Endodermal cell (in vitro differentiated cells): ENCODE results near the gene CD27. TPM values are rescaled to one million over a fixed set of nuclear protein-coding genes. Genes with fewer than 3 reads are reported as not detected.
A peak's percentile ranks its signal among the peaks of the same experiment; 100 is the strongest.
"Not testable (repeated sequence)": the region's sequence is repeated elsewhere in the genome, so short reads cannot be mapped to it uniquely, and the experiment has no call there.

Experiments used
- DNase-seq: peaks from one replicate; pipeline ENCODE4 v3.0.0-alpha.2; 2017
- H3K27ac ChIP-seq: 2 replicates; pipeline ENCODE4 v1.5.1; 2013; ENCODE audit warnings: mild to moderate bottlenecking, low read depth, low read length, moderate library complexity
- H3K27me3 ChIP-seq: 2 replicates; pipeline ENCODE4 v1.6.1; 2013; ENCODE audit warnings: mild to moderate bottlenecking, low read length, moderate library complexity; ENCODE audit not compliant: insufficient read depth, control insufficient read depth, poor library complexity, severe bottlenecking
- H3K36me3 ChIP-seq: 2 replicates; pipeline ENCODE4 v1.7.0; 2013; ENCODE audit warnings: mild to moderate bottlenecking, low read length, moderate library complexity; ENCODE audit not compliant: control insufficient read depth, insufficient read depth
- H3K4me1 ChIP-seq: one replicate; pipeline ENCODE4 v1.7.0; 2013; ENCODE audit warnings: low read length; ENCODE audit not compliant: control insufficient read depth, insufficient read depth
- H3K4me3 ChIP-seq: 2 replicates; pipeline ENCODE4 v1.5.1; 2013; ENCODE audit warnings: mild to moderate bottlenecking, low read length, moderate library complexity
- H3K9ac ChIP-seq: 2 replicates; pipeline ENCODE4 v1.6.1; 2013; ENCODE audit warnings: mild to moderate bottlenecking, low read length, moderate library complexity; ENCODE audit not compliant: poor library complexity, severe bottlenecking; ENCODE audit errors: extremely low read depth
- H3K9me3 ChIP-seq: 2 replicates; pipeline ENCODE4 v1.6.1; 2013; ENCODE audit warnings: mild to moderate bottlenecking, low read length, moderate library complexity; ENCODE audit not compliant: control insufficient read depth
- H3K27ac Mint-ChIP-seq: 2 replicates; pipeline ENCODE4 v1.8.0; 2020; ENCODE audit warnings: mixed read lengths
- H3K27me3 Mint-ChIP-seq: 2 replicates; pipeline ENCODE4 v1.8.0; 2021; ENCODE audit warnings: mild to moderate bottlenecking, mixed read lengths; ENCODE audit not compliant: insufficient read depth
- H3K36me3 Mint-ChIP-seq: 2 replicates; pipeline ENCODE4 v1.8.0; 2020; ENCODE audit warnings: low read depth, mixed read lengths
- H3K4me1 Mint-ChIP-seq: 2 replicates; pipeline ENCODE4 v1.8.0; 2020; ENCODE audit warnings: mixed read lengths
- H3K4me3 Mint-ChIP-seq: 2 replicates; pipeline ENCODE4 v1.8.0; 2020; ENCODE audit warnings: mild to moderate bottlenecking, moderate library complexity, mixed read lengths
- H3K9me3 Mint-ChIP-seq: 2 replicates; pipeline ENCODE4 v1.8.0; 2020; ENCODE audit warnings: mild to moderate bottlenecking, mixed read lengths
- WGBS, 2 experiments: methylation state at CpG; one replicate each; pipeline versions ENCODE4 v1.1.5 to v1.1.7; 2013; ENCODE audit warnings: missing lambda C conversion rate in 2 of 2, mixed read lengths in 1 of 2; ENCODE audit not compliant: insufficient coverage in 1 of 2, insufficient read length in 1 of 2; 5-methylcytosine and 5-hydroxymethylcytosine counted together
- total RNA-seq, 2 donors: library from RNA; stranded (reverse); fragmentation: NEBNext Ultra II Directional in 1 of 2; extraction: Animal tissue kit (Norgen Biotek cat#: 25700) in 1 of 2; gene quantifications; 2 replicates in 1 of 2; 3 replicates in 1 of 2; pipeline ENCODE4 v1.2.1, GENCODE V29; 2021
- TF ChIP-seq, protein P1 (sequence below): fragments of 200-600 bp; sonication (generic); conservative IDR thresholded peaks from 2 replicates; pipeline ENCODE4 v1.5.0; 2021; ENCODE audit warnings: antibody characterized with exemption, mild to moderate bottlenecking

The CD27 gene
- total RNA-seq, 2 donors from 2014 or later, result 0.44 TPM; not detected in 1

DNA sequence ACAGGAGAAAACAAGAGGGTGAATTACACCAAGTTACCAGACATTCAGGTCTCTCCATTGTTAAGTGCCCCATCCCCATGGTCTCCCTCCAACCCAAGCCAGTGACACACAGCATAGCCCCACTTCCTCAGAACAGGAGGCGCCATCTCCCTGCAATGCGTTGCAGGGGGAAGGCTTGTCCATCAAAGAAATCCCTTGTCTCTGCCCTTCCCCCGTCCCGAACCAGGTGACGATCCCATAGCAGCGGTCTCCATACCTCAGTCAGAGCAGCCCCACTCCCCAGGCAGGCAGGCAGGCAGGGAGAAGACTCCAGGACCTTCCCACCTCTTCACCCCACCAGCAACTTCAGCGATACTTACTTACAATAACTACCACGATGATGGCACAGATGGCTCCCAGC, 19.8 kb downstream of the CD27 start:
- TF ChIP-seq, protein P1, sequence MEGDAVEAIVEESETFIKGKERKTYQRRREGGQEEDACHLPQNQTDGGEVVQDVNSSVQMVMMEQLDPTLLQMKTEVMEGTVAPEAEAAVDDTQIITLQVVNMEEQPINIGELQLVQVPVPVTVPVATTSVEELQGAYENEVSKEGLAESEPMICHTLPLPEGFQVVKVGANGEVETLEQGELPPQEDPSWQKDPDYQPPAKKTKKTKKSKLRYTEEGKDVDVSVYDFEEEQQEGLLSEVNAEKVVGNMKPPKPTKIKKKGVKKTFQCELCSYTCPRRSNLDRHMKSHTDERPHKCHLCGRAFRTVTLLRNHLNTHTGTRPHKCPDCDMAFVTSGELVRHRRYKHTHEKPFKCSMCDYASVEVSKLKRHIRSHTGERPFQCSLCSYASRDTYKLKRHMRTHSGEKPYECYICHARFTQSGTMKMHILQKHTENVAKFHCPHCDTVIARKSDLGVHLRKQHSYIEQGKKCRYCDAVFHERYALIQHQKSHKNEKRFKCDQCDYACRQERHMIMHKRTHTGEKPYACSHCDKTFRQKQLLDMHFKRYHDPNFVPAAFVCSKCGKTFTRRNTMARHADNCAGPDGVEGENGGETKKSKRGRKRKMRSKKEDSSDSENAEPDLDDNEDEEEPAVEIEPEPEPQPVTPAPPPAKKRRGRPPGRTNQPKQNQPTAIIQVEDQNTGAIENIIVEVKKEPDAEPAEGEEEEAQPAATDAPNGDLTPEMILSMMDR, result no peak
- Mint-ChIP-seq H3K27me3 (peaks cover 3% of the 10 kb centered on the region), H3K4me3 (no peak overlapping the region), H3K9me3 (no peaks in the 10 kb centered on the region), H3K27ac (no peak overlapping the region), H3K4me1 (peaks cover 5% of the 10 kb centered on the region), H3K36me3 (peaks cover 70% of the 10 kb centered on the region)
- 92 to 95% methylated on average over 5 to 8 of the region's 8 CpGs for WGBS, 2 experiments
- no peaks in the 10 kb centered on the region for H3K27me3 ChIP-seq
- H3K27ac ChIP-seq, result no peak overlapping the region
- H3K9ac ChIP-seq, result no peak overlapping the region
- DNase-seq, result no peak
- H3K36me3 ChIP-seq, result peaks cover 28% of the 10 kb centered on the region
- no peaks in the 10 kb centered on the region for H3K4me1 ChIP-seq
- no peaks in the 10 kb centered on the region for H3K9me3 ChIP-seq
- H3K4me3 ChIP-seq, result no peak overlapping the region

DNA sequence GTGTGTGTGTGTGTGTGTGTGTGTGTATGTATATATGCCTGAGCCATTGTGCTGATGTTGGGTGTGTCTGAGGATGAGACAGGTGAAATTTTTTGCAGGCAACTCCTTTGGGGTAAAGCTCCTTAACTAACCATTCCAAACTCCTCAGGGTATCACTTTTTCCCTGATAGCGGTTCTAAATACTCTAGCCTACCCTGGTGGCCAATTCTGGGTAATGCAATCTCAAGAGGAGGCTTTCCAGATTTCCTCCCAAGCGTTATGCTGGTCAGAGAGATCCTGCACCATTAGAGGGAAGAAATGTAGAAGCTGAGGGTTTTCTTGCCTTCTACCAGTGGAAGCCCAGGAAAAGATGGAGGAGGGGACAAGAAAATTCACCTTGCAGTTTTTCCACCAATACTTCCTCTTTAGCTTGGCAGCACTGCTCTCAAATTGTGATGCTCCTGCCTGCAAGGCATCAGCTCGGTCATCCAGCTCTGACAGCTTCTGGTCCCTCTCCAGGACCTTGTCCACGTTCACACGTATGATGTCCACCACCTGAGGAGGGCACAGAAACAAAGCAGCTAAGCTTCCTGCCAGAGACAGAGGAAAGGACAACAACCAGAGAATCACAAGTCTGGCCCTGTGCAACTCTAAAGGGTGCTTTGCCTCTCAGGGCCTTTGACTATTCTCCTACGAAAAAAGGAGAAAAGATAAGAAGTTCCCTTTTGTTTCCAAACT, 20.9 kb downstream of the CD27 start:
- TF ChIP-seq, protein P1, result peak; percentile 98
- peaks cover 10% of the 10 kb centered on the region for H3K4me1 Mint-ChIP-seq
- no peaks in the 10 kb centered on the region for H3K27me3 ChIP-seq
- H3K36me3 ChIP-seq, result peaks cover 28% of the 10 kb centered on the region
- H3K4me3 Mint-ChIP-seq, result no peak overlapping the region
- no peak overlapping the region for H3K4me3 ChIP-seq
- H3K27ac ChIP-seq, result no peak overlapping the region
- peaks cover 5% of the 10 kb centered on the region for H3K27me3 Mint-ChIP-seq
- DNase-seq, result peak; percentile 90
- H3K9me3 Mint-ChIP-seq, result no peaks in the 10 kb centered on the region
- H3K9me3 ChIP-seq, result no peaks in the 10 kb centered on the region
- H3K36me3 Mint-ChIP-seq, result peaks cover 62% of the 10 kb centered on the region
- no peak overlapping the region for H3K9ac ChIP-seq
- no peaks in the 10 kb centered on the region for H3K4me1 ChIP-seq
- no peak overlapping the region for H3K27ac Mint-ChIP-seq
- WGBS, 2 experiments, result 65 to 68% methylated on average over 6 of the region's 6 CpGs

DNA sequence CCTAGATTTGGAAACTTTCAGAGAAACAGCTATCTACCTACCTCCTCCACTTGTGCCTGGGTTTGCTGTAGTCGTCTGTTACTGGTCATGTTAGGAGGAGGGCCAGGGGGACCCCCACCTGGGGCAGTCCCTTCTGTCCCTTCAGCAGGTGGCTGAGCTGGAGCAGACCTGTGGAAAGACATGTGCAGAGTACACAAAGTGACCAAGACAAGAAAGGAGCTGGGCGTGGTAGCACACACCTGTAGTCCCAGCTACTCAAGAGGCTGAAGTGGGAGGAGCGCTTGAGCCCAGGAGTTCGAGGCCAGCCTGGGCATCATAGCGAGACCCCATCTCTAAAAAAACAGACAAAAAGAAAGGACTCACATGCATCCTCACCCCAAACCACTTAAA, 21.4 kb downstream of the CD27 start:
- Mint-ChIP-seq H3K4me3 (no peak overlapping the region), H3K27ac (no peak overlapping the region), H3K4me1 (peaks cover 12% of the 10 kb centered on the region), H3K36me3 (peaks cover 57% of the 10 kb centered on the region), H3K27me3 (peaks cover 5% of the 10 kb centered on the region), H3K9me3 (no peaks in the 10 kb centered on the region)
- DNase-seq, result no peak
- no peak overlapping the region for H3K9ac ChIP-seq
- H3K27ac ChIP-seq, result no peak overlapping the region
- H3K4me1 ChIP-seq, result no peaks in the 10 kb centered on the region
- TF ChIP-seq, protein P1, result no peak
- no peaks in the 10 kb centered on the region for H3K9me3 ChIP-seq
- no peaks in the 10 kb centered on the region for H3K27me3 ChIP-seq
- no peak overlapping the region for H3K4me3 ChIP-seq
- H3K36me3 ChIP-seq, result peaks cover 28% of the 10 kb centered on the region
- WGBS, 2 experiments, result 85 to 93% methylated on average over 4 to 5 of the region's 5 CpGs

DNA sequence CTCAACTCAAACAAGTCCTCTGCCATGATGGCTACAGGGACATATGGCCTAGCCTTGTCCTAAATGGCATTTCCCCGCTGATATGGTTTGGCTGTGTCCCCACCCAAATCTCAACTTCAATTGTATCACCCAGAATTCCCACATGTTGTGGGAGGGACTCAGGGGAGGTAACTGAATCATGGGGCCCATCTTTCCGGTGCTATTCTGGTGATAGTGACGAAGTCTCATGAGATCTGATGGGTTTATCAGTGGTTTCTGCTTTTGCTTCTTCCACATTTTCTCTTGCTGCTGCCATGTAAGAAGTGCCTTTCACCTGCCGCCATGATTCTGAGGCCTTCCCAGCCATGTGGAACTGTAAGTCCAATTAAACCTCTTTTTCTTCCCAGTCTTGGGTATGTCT, 22.0 kb downstream of the CD27 start:
- H3K4me3 Mint-ChIP-seq, H3K9ac ChIP-seq, H3K27me3 Mint-ChIP-seq, H3K4me1 ChIP-seq, H3K9me3 Mint-ChIP-seq, H3K9me3 ChIP-seq, H3K27ac Mint-ChIP-seq, H3K27ac ChIP-seq, H3K4me3 ChIP-seq, DNase-seq, H3K27me3 ChIP-seq: not testable (repeated sequence)
- H3K36me3 ChIP-seq, result peaks cover 27% of the 10 kb centered on the region
- Mint-ChIP-seq H3K4me1 (peaks cover 15% of the 10 kb centered on the region), H3K36me3 (peaks cover 51% of the 10 kb centered on the region)
- WGBS, 2 experiments, result 90 to 91% methylated on average over 2 to 4 of the region's 4 CpGs

DNA sequence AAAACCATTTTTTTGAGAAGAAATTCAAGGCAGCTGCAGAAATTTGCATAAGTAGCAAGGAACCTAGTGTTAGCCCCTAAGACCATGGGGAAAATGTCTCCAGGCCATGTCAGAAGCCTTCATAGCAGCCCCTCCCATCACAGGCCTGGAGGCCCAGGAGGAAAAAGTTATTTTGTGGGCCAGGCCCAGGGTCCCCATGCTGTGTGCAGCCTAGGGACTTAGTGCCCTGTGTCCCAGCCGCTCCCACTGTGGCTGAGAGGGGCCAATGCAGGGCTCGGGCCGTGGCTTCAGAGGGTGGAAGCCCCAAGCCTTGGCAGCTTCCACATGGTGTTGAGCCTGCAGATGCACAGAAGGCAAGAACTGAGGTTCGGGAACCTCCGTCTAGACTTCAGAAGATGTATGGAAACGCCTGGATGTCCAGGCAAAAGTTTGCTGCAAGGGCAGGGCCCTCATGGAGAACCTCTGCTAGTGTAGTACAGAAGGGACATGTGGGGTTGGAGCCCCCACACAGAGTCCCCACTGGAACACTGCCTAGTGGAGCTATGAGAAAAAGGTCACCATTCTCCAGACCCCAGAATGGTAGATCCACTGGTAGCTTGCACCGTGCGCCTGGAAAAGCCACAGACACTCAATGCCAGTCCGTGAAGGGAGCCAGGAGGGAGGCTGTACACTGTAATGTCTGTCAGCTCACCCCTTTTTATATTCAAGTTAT, 23.0 kb downstream of the CD27 start:
- H3K9ac ChIP-seq, H3K27ac ChIP-seq, H3K27ac Mint-ChIP-seq, DNase-seq, H3K4me1 ChIP-seq, H3K9me3 ChIP-seq, H3K9me3 Mint-ChIP-seq, H3K4me3 ChIP-seq, H3K27me3 ChIP-seq, H3K4me3 Mint-ChIP-seq: not testable (repeated sequence)
- Mint-ChIP-seq H3K27me3 (peaks cover 13% of the 10 kb centered on the region), H3K4me1 (peaks cover 15% of the 10 kb centered on the region), H3K36me3 (peaks cover 42% of the 10 kb centered on the region)
- WGBS, 2 experiments, result 92 to 94% methylated on average over 9 of the region's 9 CpGs
- H3K36me3 ChIP-seq, result peaks cover 20% of the 10 kb centered on the region
